Smooth muscle cell (in vitro differentiated cells): ENCODE results near the gene SPECC1. TPM values are rescaled to one million over a fixed set of nuclear protein-coding genes. Genes with fewer than 3 reads are reported as not detected.

Experiments
- DNase-seq: peaks from one replicate; lab custom pipeline; 2025; ENCODE audit not compliant: unreplicated experiment; lab: John Stamatoyannopoulos, UW
- H2AFZ ChIP-seq: fragments of 200-600 bp; sonication (generic); 2 replicates; pipeline ENCODE4 v1.6.0; 2016; ENCODE audit warnings: antibody characterized with exemption, low read depth, mild to moderate bottlenecking
- H3F3A ChIP-seq: fragments of 200-600 bp; sonication (generic); 2 replicates; pipeline ENCODE4 v1.6.0; 2017; ENCODE audit warnings: antibody characterized with exemption, low read depth
- H3K27ac ChIP-seq: fragments of 200-600 bp; sonication (generic); 2 replicates; pipeline ENCODE4 v1.5.1; 2016; ENCODE audit warnings: low read depth, mild to moderate bottlenecking
- H3K27me3 ChIP-seq: fragments of 200-600 bp; sonication (generic); 2 replicates; pipeline ENCODE4 v1.6.1; 2016; ENCODE audit warnings: low read depth, mild to moderate bottlenecking
- H3K36me3 ChIP-seq: fragments of 200-600 bp; sonication (generic); 2 replicates; pipeline ENCODE4 v1.5.1; 2016; ENCODE audit warnings: low read depth
- H3K4me1 ChIP-seq: fragments of 200-600 bp; sonication (generic); 2 replicates; pipeline ENCODE4 v1.5.1; 2016; ENCODE audit warnings: low read depth
- H3K4me2 ChIP-seq: fragments of 200-600 bp; sonication (generic); 2 replicates; pipeline ENCODE4 v1.6.0; 2016; ENCODE audit warnings: mild to moderate bottlenecking
- H3K4me3 ChIP-seq: fragments of 200-600 bp; sonication (generic); 2 replicates; pipeline ENCODE4 v1.5.1; 2016; ENCODE audit warnings: mild to moderate bottlenecking
- H3K79me2 ChIP-seq: fragments of 200-600 bp; sonication (generic); 2 replicates; pipeline ENCODE4 v1.6.0; 2016; ENCODE audit warnings: low read depth, mild to moderate bottlenecking
- H3K9ac ChIP-seq: fragments of 200-600 bp; sonication (generic); 2 replicates; pipeline ENCODE4 v1.6.0; 2016; ENCODE audit warnings: low read depth
- H3K9me3 ChIP-seq: fragments of 200-600 bp; sonication (generic); replicated peaks from 2 replicates; pipeline ENCODE4 v1.5.1; 2016; ENCODE audit warnings: low read depth
- H4K20me1 ChIP-seq: fragments of 200-600 bp; sonication (generic); 2 replicates; pipeline ENCODE4 v1.6.0; 2016; ENCODE audit warnings: low read depth
- CTCF ChIP-seq: fragments of 200-600 bp; sonication (generic); IDR thresholded peaks from 2 replicates; pipeline ENCODE4 v1.5.1; 2017; ENCODE audit warnings: borderline replicate concordance, mild to moderate bottlenecking, antibody characterized with exemption; ENCODE audit not compliant: insufficient read depth, poor library complexity, severe bottlenecking
- WGBS: methylation state at CpG from one replicate; pipeline ENCODE4 v1.1.7; 2016; ENCODE audit warnings: low lambda C conversion rate; 5-methylcytosine and 5-hydroxymethylcytosine counted together
- polyA plus RNA-seq: library from polyadenylated mRNA; unstranded; fragments of >200 nt; fragmentation: Nextera tagmentation; extraction: Ambion mirVana; gene quantifications from 2 replicates; pipeline ENCODE4 v1.2.1, GENCODE V29; 2016
- total RNA-seq: library from RNA; depleted of rRNA; stranded (reverse); fragments of >200 nt; gene quantifications from 2 replicates; pipeline ENCODE4 v1.2.3, GENCODE V29; 2014

Gene SPECC1
- total and polyA plus RNA-seq, 2 experiments from 2014 or later, result 20.0 to 72.0 TPM

GRCh38 chr17:20084621-20085282, 75.6 kb downstream of the SPECC1 start:
- H3K9me3 ChIP-seq, result no peaks in the 10 kb centered on the region
- no peak for DNase-seq

GRCh38 chr17:20085283-20085845, 76.2 kb downstream of the SPECC1 start:
- 87% methylated on average over 15 of the region's 15 CpGs for WGBS
- no peak overlapping the region for H2AFZ ChIP-seq
- DNase-seq, result no peak

More at GRCh38 chr17:20084621-20085282, 75.6 kb downstream of the SPECC1 start:
- Histone ChIP-seq H3K27ac (no peak overlapping the region), H3K9ac (no peak overlapping the region), H3K79me2 (no peaks in the 10 kb centered on the region), H3F3A (no peaks in the 10 kb centered on the region), H2AFZ (no peak overlapping the region), H3K4me2 (no peak overlapping the region), H3K4me3 (no peak overlapping the region), H4K20me1 (no peaks in the 10 kb centered on the region), H3K4me1 (peaks cover 11% of the 10 kb centered on the region), H3K27me3 (no peaks in the 10 kb centered on the region), H3K36me3 (no peaks in the 10 kb centered on the region)
- TF ChIP-seq CTCF, result no peak
- 95% methylated on average over 1 of the region's 1 CpG for WGBS

GRCh38 chr17:20086416-20087076, 77.4 kb downstream of the SPECC1 start:
- H3K4me3 ChIP-seq, result no peak overlapping the region
- WGBS, result 74% methylated on average over 7 of the region's 7 CpGs
- no peak overlapping the region for H3K4me2 ChIP-seq
- no peak for TF ChIP-seq CTCF
- H2AFZ ChIP-seq, result no peak overlapping the region
- no peaks in the 10 kb centered on the region for H3F3A ChIP-seq
- H3K27me3 ChIP-seq, result no peaks in the 10 kb centered on the region
- H3K79me2 ChIP-seq, result no peaks in the 10 kb centered on the region
- H3K36me3 ChIP-seq, result no peaks in the 10 kb centered on the region
- H3K9me3 ChIP-seq, result no peaks in the 10 kb centered on the region
- no peak for DNase-seq
- no peak overlapping the region for H3K27ac ChIP-seq
- H3K9ac ChIP-seq, result no peak overlapping the region
- H3K4me1 ChIP-seq, result peaks cover 11% of the 10 kb centered on the region
- H4K20me1 ChIP-seq, result no peaks in the 10 kb centered on the region

More at GRCh38 chr17:20085283-20085845, 76.2 kb downstream of the SPECC1 start:
- Histone ChIP-seq H3K79me2 (no peaks in the 10 kb centered on the region), H3K27me3 (no peaks in the 10 kb centered on the region), H3K4me1 (peaks cover 11% of the 10 kb centered on the region), H3K9me3 (no peaks in the 10 kb centered on the region), H3F3A (no peaks in the 10 kb centered on the region), H3K36me3 (no peaks in the 10 kb centered on the region), H3K9ac (no peak overlapping the region), H3K4me2 (no peak overlapping the region), H3K4me3 (no peak overlapping the region), H3K27ac (no peak overlapping the region), H4K20me1 (no peaks in the 10 kb centered on the region)
- no peak for TF ChIP-seq CTCF
